Type B pancreatic cell (in vitro differentiated cells): Measurements from ENCODE around the gene SPATA31D4. TPM values are rescaled to one million over a fixed set of nuclear protein-coding genes. Genes with fewer than 3 reads are reported as not detected.

Experiments
- DNase-seq: peaks from one replicate; pipeline ENCODE4 v3.0.0; 2021; ENCODE audit warnings: mixed read lengths; ENCODE audit not compliant: unreplicated experiment; ENCODE audit errors: extremely low spot score
- H3K27ac Mint-ChIP-seq: 2 replicates; pipeline ENCODE4 v1.8.0; 2021; ENCODE audit warnings: mild to moderate bottlenecking, mixed read lengths
- H3K27me3 Mint-ChIP-seq: 2 replicates; pipeline ENCODE4 v1.8.0; 2021; ENCODE audit warnings: mixed read lengths
- H3K36me3 Mint-ChIP-seq: 2 replicates; pipeline ENCODE4 v1.8.0; 2021; ENCODE audit warnings: mixed read lengths
- H3K4me1 Mint-ChIP-seq: one replicate; pipeline ENCODE4 v1.8.0; 2021; ENCODE audit warnings: mixed read lengths; ENCODE audit not compliant: unreplicated experiment
- H3K4me3 Mint-ChIP-seq: 2 replicates; pipeline ENCODE4 v1.8.0; 2021; ENCODE audit warnings: mild to moderate bottlenecking, mixed read lengths
- H3K9me3 Mint-ChIP-seq: 2 replicates; pipeline ENCODE4 v1.8.0; 2021; ENCODE audit warnings: mixed read lengths
- total RNA-seq: library from RNA; stranded (reverse); gene quantifications from 2 replicates; pipeline ENCODE4 v1.2.1, GENCODE V29; 2021; ENCODE audit warnings: low replicate concordance
- TF ChIP-seq, protein P1 (sequence below): fragments of 200-600 bp; sonication (generic); conservative IDR thresholded peaks from 2 replicates; pipeline ENCODE4 v1.5.0; 2021; ENCODE audit warnings: antibody characterized with exemption, mild to moderate bottlenecking

SPATA31D4 gene
- total RNA-seq, 1 donor from 2014 or later = not detected

GRCh38 chr9:81953096-81953495 lies 24.9 kb downstream of the SPATA31D4 start:
- H3K4me3 Mint-ChIP-seq = no peak overlapping the region
- H3K9me3 Mint-ChIP-seq = peaks cover 17% of the 10 kb centered on the region
- H3K4me1 Mint-ChIP-seq = no peaks in the 10 kb centered on the region
- DNase-seq = no peak
- H3K27ac Mint-ChIP-seq = no peak overlapping the region
- peaks cover 16% of the 10 kb centered on the region for H3K27me3 Mint-ChIP-seq
- TF ChIP-seq, protein P1, sequence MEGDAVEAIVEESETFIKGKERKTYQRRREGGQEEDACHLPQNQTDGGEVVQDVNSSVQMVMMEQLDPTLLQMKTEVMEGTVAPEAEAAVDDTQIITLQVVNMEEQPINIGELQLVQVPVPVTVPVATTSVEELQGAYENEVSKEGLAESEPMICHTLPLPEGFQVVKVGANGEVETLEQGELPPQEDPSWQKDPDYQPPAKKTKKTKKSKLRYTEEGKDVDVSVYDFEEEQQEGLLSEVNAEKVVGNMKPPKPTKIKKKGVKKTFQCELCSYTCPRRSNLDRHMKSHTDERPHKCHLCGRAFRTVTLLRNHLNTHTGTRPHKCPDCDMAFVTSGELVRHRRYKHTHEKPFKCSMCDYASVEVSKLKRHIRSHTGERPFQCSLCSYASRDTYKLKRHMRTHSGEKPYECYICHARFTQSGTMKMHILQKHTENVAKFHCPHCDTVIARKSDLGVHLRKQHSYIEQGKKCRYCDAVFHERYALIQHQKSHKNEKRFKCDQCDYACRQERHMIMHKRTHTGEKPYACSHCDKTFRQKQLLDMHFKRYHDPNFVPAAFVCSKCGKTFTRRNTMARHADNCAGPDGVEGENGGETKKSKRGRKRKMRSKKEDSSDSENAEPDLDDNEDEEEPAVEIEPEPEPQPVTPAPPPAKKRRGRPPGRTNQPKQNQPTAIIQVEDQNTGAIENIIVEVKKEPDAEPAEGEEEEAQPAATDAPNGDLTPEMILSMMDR = peak; percentile 20
- H3K36me3 Mint-ChIP-seq = no peaks in the 10 kb centered on the region

DNA sequence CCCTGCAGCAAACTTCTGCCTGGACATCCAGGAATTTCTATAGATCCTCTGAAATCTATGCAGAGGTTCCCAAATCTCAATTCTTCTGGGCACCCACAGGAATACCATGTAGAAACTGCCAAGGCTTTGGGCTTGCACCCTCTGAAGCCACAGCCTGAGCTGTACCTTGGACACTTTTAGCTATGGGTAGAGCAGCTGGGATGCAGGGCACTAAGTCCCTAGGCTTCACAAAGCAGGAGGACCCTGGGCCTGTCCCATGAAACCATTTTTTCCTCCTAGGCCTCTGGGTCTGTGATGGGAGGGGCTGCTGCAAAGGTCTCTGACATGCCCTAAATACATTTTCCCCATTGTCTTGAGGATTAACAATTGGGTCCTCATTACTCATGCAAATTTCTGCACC lies 27.4 kb downstream of the SPATA31D4 start:
- no peaks in the 10 kb centered on the region for H3K36me3 Mint-ChIP-seq
- peaks cover 25% of the 10 kb centered on the region for H3K9me3 Mint-ChIP-seq
- DNase-seq = no peak
- peaks cover 5% of the 10 kb centered on the region for H3K27me3 Mint-ChIP-seq
- TF ChIP-seq, protein P1 = no peak
- no peaks in the 10 kb centered on the region for H3K4me1 Mint-ChIP-seq
- H3K27ac Mint-ChIP-seq = no peak overlapping the region
- no peak overlapping the region for H3K4me3 Mint-ChIP-seq

- no peaks in the 10 kb centered on the region for H3K4me1 Mint-ChIP-seq
- H3K27me3 Mint-ChIP-seq = no peaks in the 10 kb centered on the region
- peaks cover 4% of the 10 kb centered on the region for H3K36me3 Mint-ChIP-seq
- no peak for DNase-seq
- TF ChIP-seq, protein P1 = no peak
- H3K4me3 Mint-ChIP-seq = no peak overlapping the region
- H3K9me3 Mint-ChIP-seq = peaks cover 7% of the 10 kb centered on the region
- no peak overlapping the region for H3K27ac Mint-ChIP-seq
These were observed 36.3 kb downstream of the SPATA31D4 start for GRCh38 chr9:81964218-81965171.

DNA sequence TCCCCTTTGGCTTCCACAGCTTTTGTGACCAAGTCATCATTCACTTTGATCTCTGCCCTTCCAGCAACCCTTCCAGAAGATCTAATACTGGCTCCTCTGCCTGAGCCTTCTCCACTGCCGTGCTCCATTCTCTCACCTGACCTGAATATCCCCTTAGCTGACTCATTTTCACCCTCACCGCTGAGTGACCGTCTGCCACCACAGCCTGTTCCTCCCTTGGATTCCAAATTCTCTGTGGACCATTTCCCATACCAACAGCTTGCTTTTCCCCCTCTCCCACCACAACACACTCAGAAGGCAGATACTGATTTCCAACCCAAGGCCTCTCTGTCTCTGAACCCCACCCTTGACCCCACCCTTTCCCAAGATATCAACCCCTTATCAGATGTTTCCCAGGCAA lies 39.8 kb downstream of the SPATA31D4 start:
- peaks cover 13% of the 10 kb centered on the region for H3K9me3 Mint-ChIP-seq
- DNase-seq = no peak
- no peaks in the 10 kb centered on the region for H3K27me3 Mint-ChIP-seq
- H3K4me1 Mint-ChIP-seq = no peaks in the 10 kb centered on the region
- TF ChIP-seq, protein P1 = no peak
- no peak overlapping the region for H3K27ac Mint-ChIP-seq
- H3K36me3 Mint-ChIP-seq = peaks cover 4% of the 10 kb centered on the region
- no peak overlapping the region for H3K4me3 Mint-ChIP-seq

GRCh38 chr9:81969971-81970370 lies 41.7 kb downstream of the SPATA31D4 start:
- TF ChIP-seq, protein P1 = no peak
- Mint-ChIP-seq H3K27me3 (no peaks in the 10 kb centered on the region), H3K4me1 (no peaks in the 10 kb centered on the region), H3K36me3 (peaks cover 4% of the 10 kb centered on the region), H3K4me3 (no peak overlapping the region), H3K27ac (no peak overlapping the region), H3K9me3 (peaks cover 13% of the 10 kb centered on the region)
- DNase-seq = no peak
